Mesenteric fat pad (tissue), 1 donor: ENCODE data around the gene NRIP2. TPM values are rescaled to one million over a fixed set of nuclear protein-coding genes. Genes with fewer than 3 reads are reported as not detected.

Source experiments
- DNase-seq: peaks from one replicate; pipeline ENCODE4 v3.0.0-alpha.2; 2020; ENCODE audit warnings: low spot score
- total RNA-seq: library from RNA; stranded (reverse); fragmentation: NEBNext Ultra II Directional; extraction: Animal tissue kit (Norgen Biotek cat#: 25700); gene quantifications from one replicate; pipeline ENCODE4 v1.2.1, GENCODE V29; 2021
- donor health status: DM: yes; HTN: yes; CAD: no.

The NRIP2 gene
- total RNA-seq, 1 donor from 2014 or later = 1.3 TPM

DNA sequence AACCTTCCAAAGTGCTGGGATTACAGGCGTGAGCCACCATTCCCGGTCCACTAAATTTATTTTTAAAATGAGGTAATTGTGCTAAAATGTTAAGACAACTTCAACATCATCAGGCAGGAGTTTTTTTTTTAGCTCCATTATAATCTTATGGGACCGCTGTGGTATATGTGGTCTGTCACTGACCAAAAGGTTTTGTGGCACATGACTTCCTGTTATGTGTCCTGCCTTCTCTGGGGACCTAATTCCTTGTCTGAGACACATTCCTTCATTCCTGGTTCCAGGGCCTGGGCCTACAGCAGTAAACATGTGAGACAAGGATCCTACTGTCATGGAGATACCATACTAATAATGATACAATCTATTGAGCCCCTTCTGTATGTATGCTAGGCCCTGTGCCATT, 17.1 kb upstream of the NRIP2 start:
- no peak for DNase-seq

DNA sequence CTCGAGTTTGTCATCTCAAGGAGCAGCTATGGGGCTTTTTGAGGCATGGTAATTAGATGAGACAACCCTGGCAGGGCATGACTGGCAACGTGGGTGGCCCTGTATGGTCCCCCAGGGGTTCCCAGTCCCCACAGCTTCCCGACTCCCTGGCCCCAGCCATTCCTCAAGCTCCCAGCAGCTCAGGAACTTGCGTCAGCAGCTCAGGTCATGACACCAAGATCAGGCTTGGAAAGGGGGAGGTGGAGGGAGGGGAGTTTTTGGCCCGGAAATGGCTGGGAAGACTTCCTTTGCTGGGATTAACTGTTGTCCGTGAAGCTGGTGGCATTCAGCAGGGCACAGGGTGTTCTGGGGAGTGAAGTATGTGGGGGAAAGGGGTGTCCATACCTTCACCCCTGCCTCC, 10.4 kb upstream of the NRIP2 start:
- DNase-seq = no peak

DNA sequence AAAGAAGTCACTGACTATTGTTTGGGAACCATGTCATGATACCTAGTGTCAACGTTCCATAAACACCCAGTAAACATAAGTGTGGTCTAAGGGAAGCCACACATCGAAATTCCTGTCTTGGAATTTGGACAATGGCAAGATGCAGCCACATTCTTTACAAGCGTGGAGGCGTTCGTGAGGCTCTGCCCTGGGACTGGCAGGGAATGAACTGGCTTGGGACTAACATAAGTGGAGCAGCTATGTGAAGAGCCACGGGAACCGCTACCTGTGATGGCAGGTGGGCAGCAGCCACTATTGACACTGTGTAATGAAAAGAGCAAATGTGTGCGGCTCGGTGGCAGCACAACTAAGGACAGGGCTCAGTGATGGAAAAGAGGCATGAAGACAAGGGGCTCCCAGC, 10.0 kb upstream of the NRIP2 start:
- DNase-seq = no peak

DNA sequence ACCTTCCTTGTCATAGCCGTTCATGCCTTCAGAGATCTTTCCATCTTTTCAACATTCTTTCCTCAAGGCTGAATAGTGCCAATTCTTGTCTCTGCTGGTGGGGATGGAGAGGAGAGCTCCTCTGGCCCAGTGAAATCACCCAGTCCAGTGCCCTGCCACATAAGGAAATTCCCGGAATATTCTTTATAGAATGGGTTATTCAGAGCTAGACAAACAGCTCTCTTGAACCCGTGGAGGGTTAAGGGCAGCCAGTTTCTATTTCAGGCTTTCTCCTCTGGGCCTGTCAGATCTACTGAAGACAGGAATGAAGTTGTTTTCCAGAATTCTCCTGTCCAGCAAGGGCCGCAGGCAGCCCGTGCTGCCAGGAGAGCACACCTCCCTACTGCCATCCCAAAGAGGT, 8.1 kb upstream of the NRIP2 start:
- DNase-seq = no peak

DNA sequence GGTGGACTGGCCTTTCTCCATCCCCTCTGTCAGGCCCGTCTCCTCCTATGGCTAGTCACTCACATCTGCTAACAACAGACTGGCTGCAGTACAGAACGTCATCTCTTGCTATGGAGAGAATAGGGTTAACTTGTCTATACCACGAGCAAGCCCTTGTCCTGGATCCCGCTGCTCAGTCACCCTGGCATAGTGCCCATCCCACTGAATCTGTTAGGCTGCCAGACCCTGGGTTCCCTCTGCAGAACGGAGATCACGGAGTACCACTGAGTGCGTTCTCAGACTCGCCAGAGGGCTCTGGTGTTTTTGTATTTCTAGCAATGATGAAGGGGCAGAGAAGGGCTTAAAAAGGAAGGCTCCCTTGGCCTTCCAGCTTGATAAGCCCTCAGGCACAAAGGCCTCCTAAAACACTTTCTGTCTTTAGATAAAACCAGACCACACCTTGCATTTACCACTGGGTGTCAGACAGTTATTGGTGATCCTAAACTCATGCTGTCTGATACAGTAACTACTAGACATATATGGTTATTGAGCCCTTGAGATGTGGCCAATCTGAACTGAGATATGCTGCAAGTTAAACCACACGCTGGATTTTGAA, 6.3 kb upstream of the NRIP2 start:
- no peak for DNase-seq

DNA sequence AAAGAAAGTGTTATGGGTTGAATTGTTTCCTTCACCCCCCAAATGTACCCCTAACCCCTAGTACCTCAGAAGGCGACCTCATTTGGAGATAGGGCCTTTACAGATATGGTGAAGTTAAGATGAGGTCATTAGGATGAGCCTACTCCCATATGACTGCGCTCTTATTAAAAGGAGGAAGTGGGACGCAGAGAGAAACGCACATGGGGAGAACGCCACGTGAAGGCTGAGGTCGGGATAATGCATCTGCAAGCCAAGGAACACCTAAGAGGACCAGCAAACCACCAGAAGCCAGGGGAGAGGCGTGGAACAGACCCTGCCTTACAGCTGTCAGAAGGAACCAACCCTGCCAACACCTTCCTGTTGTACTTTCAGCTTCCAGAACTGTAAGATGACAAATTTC, 1.7 kb upstream of the NRIP2 start:
- DNase-seq = no peak

DNA sequence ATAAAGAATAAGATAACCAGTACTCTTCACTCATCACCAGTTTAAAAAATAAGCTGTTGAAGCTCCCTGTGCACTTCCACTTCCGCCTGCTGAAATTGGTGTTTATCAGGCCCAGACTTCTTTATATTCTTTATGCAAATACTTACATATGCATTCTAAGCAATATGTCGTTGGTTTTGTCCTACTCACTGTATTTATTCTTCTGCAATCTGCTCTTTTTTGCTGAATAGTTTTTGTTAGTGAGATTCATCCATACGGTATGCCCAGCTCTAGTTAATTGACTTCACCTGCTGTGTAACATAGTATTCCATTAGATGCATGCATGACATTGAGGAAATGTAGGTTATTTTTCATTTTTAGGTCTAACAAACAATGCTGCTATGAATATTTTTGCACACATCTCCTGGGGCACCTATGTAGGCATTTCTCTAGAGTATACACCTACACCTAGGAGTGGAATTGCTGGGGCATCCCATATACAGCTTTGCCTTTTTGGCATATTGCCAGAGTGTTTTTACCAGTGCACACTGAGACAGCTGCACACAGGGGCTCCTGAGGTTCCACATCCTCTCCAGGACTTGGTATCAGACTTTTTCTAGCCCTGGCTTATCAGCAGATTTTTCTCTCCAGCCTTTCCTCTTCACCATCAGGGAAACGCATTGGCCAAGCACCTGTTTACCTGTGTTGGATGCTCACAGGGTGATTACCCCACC, 1.0 kb upstream of the NRIP2 start:
- DNase-seq = no peak

DNA sequence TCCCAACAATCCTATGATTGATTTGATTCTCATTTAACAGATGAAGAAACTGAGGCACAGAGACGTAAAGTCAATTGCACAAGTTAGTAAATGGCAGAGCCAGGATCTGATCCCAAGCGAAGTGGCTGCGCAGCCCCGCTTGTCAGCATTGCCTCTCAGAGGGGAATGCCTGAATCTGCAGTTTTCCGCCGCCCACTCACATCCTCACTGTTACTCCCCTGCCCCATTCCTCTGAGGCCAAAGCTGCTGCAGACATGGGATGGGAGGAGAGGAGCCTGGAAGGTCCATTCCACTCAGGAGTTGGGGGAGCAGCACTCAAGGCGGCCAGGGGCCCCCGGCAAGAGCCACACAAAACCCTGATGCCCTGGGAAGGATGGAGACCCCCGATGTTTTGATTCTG, 1.0 kb downstream of the NRIP2 start:
- DNase-seq = no peak

DNA sequence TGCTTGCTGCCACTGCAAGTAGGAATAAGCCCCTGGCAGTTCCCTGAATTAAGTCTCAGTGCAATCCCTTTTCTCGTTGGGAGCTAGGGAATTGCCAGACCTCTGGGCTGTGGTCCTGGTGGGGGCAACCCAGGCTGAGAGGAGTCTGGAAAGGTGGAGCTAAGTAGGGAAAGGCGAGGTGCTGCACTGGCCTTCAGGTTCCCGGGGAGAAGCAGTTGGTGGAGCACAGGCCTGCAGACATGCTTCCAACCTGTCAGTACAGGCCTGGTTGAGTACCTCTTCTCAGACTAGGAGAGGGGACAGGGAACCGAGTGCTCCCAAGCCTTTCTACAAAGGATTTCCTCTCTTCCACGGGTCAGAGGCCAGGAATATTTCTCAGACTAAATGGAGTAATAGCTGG, 1.5 kb downstream of the NRIP2 start:
- no peak for DNase-seq

DNA sequence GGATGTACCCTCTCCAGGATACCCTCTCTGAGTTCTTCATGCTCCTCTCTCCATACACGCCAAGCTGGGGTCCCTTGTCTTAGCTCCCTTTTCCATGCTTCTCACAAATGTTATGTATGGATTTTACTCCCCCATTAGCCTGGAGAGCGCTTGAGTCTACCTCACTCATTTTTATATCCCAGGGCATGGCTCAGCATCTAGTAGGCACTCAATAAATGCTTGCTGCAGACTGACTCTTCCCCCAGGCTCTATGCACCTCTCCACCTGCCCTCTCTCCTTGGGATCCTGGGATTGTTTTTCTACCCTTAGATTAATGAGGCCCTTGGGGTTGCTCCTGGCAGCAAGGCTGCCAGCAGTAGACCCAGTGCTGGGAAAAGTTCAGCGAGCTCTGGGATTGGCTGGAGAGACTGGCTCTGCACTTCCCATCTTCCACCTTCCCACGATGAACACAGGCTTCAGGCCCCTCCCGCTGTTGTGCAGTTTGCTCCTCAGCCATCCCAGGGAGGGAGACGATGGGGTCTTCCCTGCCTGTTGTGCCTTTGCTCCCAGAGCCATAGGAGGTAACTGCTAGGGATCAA, 2.2 kb downstream of the NRIP2 start:
- no peak for DNase-seq

DNA sequence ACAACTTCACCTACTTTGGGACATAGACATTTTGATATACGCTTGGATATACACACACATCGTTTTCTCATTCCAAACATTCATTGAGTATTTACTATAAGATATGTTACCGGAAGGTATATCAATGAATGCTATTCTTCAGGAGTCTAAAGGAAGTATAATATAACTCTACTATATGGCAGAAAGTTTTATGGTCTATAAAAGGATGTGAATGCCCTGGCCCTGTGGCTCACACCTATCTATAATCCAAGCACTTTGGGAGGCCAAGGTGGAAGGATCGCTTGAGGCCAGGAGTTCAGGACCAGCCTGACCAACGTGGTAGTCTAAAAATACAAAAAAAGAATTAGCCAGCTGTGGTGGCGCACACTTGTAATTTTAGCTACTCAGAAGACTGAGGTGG, 5.6 kb downstream of the NRIP2 start:
- no peak for DNase-seq

DNA sequence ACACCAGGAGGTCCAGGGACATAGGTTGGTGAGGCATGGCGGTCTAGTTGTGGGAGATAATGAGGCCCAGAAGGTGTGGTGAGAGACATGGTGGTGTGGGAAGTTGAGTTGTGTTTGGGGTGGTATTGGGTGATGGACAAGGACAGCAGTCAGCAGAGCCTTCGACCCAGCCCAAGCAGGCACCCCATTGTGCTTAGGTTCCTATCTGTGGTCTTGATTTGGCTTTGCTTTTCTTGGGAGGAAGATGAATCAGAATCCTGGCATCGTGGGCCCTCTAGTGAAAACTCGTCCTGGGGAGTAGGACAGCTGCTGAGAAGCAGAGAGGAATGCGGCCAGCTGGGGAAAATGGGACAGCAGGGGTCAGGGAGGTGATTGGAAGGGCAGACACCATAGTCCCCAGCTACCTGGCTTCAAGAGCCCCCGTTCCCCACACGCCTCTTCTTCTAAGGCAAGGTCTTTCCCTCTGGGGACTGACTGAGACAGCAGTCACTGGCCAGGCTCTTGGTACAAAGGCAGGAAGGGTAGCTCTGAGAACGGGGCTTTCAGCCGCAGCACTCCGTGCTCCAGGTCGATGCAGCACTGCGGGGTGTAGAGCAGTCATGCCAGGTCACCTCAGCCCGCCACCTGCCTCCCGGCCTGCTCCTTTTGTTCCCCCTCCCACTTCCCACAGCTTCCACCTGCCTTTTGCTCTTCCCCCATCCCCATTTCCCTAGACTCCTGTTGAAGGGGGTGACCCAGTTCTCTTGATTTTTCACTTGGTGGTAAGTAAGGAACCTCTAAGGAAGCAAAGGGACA, 7.9 kb downstream of the NRIP2 start:
- DNase-seq = no peak

DNA sequence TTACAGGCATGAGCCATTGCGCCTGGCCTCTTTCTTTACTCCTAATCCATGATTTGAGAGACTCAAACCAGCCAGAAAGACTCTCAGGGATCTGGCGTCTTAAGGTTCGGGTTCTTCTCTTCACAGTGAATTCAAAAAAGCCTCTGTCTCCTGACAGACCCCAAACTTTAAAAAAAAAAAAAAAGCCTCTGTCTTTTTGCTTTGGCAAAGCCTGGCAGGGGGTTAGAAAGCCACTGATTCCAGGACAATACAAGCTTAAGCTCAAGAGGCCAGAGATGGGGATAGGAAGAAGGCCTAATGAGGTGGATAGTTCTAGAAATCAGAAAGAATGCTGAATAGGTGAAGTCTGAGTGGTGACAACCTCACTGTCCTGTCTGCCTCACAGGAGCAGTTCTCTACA, 8.8 kb downstream of the NRIP2 start:
- DNase-seq = no peak

DNA sequence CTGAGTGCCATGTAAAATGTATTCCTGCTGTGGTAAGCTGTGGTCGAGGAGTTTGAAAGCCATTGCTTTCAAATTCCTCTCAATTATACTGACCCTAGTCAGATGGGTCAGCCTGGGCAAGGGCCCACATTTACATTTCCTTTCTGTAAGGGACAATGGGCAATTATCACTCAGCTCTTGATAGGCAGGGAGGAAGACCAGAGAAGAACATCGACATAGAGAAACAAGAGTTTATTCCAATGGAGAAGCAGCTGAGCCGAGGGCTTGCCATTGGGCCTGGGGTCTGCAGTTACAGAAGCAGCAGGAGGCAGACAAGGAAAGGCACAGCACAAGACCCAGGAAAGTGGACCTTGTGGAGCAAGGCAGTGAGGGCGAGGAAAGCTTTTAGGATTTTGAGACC, 9.7 kb downstream of the NRIP2 start:
- no peak for DNase-seq

DNA sequence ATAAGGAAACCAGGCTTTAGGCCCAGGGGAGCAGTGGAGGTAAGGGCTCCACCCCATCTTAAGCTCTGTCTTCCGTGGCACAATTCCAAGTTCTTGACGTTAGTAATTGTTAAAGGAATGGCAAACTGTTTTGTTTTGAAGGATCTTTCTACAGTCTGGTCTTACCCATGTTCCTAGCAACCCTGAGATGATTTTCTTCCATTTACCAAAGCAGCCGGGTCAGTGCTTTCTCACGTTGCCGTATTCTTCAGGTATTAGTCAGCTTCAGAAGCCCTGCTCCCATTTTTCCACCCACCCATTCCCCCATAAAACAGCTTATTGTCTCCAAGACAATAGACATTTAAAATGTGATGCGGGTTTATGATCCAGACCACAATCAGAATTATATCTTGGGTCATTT, 10.3 kb downstream of the NRIP2 start:
- DNase-seq = no peak

DNA sequence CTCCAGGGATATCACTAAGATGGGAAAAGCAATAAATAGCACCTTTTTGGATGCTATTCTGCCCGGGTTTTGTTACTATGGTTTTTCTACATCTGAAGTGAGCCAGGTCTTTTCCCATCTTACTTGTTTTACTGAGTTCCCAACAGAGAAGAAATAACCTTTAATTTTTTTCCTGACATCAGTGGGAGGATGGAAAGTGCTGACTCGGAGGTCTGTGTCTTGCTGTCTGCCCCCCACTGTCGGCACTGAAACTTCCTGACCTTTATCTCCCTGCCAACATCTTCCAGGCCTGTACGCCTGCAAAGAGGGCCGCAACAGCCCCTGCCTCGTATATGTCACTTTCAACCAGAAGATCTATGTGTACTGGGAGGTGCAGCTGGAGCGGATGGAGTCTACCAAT, 11.4 kb downstream of the NRIP2 start:
- DNase-seq = no peak

DNA sequence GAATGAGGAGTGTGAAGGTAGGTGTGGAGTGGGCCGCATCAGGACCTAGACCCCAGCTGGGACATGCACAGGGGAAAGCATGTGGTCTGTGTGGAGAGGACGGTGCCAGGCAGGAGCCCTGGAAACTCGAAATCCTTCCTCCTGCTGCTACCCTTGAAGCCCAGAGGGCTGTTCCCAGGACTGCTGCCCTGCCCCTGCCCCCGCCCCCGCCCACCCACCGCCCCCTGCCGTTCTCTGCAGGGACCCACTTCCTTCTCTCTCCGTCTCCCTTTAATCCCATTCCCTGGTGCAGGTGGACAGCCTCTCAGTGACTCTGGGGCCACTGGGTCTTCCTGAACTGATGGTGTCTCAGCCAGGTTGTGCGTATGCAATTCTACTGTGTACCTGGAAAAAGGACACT, 14.4 kb downstream of the NRIP2 start:
- no peak for DNase-seq

DNA sequence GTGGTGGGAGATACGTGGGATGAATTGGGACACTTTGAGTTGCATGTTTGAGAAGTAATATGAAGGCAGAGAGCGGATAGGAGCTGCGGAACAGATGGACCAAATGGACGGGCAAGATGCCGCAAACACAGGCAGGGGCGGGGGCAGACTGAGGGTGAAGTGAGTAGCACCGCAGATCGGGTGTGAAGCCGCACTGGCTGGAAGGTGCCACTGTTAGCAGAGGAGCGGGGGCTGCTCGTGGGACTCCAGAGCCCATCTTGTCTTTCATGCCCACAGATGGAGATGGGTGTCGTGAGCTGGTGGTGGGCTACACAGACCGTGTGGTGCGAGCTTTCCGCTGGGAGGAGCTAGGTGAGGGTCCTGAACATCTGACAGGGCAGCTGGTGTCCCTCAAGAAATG, 15.0 kb downstream of the NRIP2 start:
- no peak for DNase-seq

DNA sequence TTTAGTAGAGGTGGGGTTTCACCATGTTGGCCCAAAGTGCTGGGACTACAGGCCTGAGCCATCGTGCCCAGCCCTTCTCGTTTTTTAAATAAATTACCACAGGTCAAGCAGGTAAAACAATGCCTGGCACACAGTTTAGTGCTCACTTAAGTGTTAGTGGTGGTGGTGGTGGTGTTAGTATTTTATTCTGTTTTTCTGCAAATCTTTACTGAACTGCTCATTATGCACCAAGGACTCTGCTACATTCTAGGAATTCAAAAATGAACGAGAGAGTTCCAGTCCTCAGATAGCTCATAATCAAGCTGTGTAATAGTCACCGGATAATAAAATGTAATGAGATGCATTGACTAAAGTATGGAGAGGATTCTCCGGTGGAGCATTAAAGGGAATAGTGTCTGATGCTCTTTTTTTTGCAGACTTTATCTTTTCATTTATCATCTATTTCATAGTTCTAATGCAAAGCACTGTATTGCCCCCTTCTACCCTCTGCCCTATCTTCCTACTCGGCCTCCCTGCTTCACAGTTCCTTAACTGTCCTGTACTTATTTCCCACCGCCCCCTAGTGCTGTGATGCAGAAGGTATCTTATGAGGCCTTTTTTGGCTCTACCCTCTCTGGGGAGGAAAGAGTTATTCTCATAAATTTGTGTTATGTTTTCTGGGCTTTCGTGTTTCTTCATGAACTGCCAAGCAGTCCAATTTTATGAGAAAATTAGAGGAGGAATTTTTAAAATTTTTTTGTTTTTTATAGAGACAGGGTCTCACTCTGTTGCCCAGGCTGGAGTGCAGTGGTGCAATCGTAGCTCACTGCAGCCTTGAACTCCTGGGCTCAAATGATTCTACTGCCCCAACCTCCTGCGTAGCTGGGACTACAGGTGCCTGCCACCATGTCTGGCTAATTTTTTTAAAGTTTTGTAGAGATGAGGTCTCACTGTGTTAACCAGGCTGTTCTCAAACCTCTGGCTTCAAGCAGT, 21.3 kb downstream of the NRIP2 start:
- no peak for DNase-seq

DNA sequence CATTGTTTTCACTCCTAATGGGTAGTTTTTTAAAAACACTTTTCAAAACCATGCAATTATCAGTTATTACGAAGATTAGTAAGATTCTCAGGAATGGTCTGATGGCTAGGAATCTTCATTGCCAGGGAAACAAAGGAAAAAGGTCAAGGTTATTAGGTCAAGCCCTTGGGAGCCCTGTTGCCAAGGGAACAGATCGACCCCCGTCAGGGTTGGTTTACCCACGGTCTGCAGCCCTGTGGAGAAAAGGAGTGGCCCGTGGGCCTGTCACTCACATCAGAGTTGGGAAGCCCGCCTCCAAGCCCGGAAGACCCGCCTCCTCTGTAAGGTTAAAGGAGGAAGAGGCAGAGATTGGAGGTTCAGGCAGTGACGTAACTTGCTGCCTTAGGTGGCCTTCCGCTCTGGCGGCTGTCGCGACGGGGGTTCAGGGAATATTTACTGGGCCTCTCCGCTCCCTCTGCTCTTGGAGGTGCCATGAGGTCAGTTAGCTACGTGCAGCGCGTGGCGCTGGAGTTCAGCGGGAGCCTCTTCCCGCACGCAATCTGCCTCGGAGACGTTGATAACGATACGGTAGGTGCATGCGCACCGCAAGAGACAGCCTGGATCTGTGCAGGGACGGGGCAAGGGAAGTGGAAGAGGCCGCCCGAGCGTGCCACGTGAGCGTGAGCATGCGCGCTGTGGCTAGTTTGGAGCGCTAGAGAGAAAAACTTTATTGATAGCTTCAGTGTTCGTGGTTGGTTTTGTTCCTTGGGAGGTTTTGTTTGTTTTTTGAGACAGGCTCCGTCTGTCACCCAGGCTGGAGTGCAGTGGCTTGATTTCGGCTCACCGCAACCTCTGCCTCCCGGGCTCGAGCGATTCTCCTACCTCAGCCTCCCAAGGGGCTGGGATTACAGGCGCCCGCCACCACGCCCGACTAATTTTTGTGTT, 22.3 kb downstream of the NRIP2 start, which contains the start of gene ITFG2:
ITFG2 (plus strand) TSS at position 379 of the 924 bp plus-strand sequence; CDS start at position 472, 93 bp downstream.
- DNase-seq = peak; percentile 97
